Natural killer cell (primary cell): Measurements from ENCODE around the gene OR6C76. TPM values are rescaled to one million over a fixed set of nuclear protein-coding genes. Genes with fewer than 3 reads are reported as not detected.
"Not testable (repeated sequence)": the region's sequence is repeated elsewhere in the genome, so short reads cannot be mapped to it uniquely, and the experiment has no call there.

Experiments used
- ATAC-seq, 3 donors: fragments of 150-1000 bp in 2 of 3; fragments of 200-7000 bp in 1 of 3; cut with Tn5 transposase; 1 replicate in 1 of 3; 2 replicates in 2 of 3; pipeline ENCODE4 v1.10.0; 2021; ENCODE audit warnings: mild to moderate bottlenecking in 2 of 3, moderate library complexity in 2 of 3
- DNase-seq, 2 donors: peaks; one replicate each; pipeline versions ENCODE4 v3.0.0 to v3.0.0-alpha.2; 2013 to 2021; ENCODE audit warnings: mixed read lengths in 1 of 2
- H3K27ac ChIP-seq: one replicate; pipeline ENCODE4 v1.5.1; 2013; ENCODE audit warnings: mild to moderate bottlenecking, low read length
- H3K27me3 ChIP-seq: one replicate; pipeline ENCODE4 v1.6.1; 2013; ENCODE audit warnings: low read length; ENCODE audit not compliant: control insufficient read depth, insufficient read depth
- H3K36me3 ChIP-seq: one replicate; pipeline ENCODE4 v1.6.1; 2013; ENCODE audit warnings: low read length; ENCODE audit not compliant: control insufficient read depth, insufficient read depth
- H3K4me1 ChIP-seq: one replicate; pipeline ENCODE4 v1.6.1; 2013; ENCODE audit warnings: low read length; ENCODE audit not compliant: control insufficient read depth, insufficient read depth
- H3K4me3 ChIP-seq: one replicate; pipeline ENCODE4 v1.5.1; 2013; ENCODE audit warnings: low read length
- H3K9me3 ChIP-seq: one replicate; pipeline ENCODE4 v1.6.1; 2013; ENCODE audit warnings: low read length; ENCODE audit not compliant: control insufficient read depth, insufficient read depth
- H3K27ac Mint-ChIP-seq, 2 donors: one replicate each; pipeline ENCODE4 v1.8.0; 2022; ENCODE audit warnings: mild to moderate bottlenecking in 2 of 2, mixed read lengths in 2 of 2, moderate library complexity in 1 of 2
- H3K27me3 Mint-ChIP-seq, 2 donors: one replicate each; pipeline ENCODE4 v1.8.0; 2022; ENCODE audit warnings: low read depth in 2 of 2, mixed read lengths in 2 of 2
- H3K36me3 Mint-ChIP-seq: one replicate; pipeline ENCODE4 v1.8.0; 2022; ENCODE audit warnings: mixed read lengths
- H3K4me1 Mint-ChIP-seq, 2 donors: one replicate each; pipeline ENCODE4 v1.8.0; 2022; ENCODE audit warnings: mixed read lengths in 2 of 2
- H3K4me3 Mint-ChIP-seq: one replicate; pipeline ENCODE4 v1.8.0; 2022; ENCODE audit warnings: mild to moderate bottlenecking, moderate library complexity, mixed read lengths
- H3K9me3 Mint-ChIP-seq, 2 donors: one replicate each; pipeline ENCODE4 v1.8.0; 2022; ENCODE audit warnings: mixed read lengths in 2 of 2
- CTCF ChIP-seq: fragments of 200-600 bp; IDR thresholded peaks from one replicate; pipeline ENCODE4 v1.8.0; 2022; ENCODE audit warnings: antibody characterized with exemption
- WGBS: methylation state at CpG from one replicate; pipeline ENCODE4 v1.1.7; 2013; ENCODE audit warnings: missing lambda C conversion rate; ENCODE audit not compliant: insufficient coverage; 5-methylcytosine and 5-hydroxymethylcytosine counted together
- intact Hi-C: fragments of 100-400 bp; cut with micrococcal nuclease; formaldehyde crosslinking; loops from one replicate; pipeline ENCODE4 v1.14.2; 2022
- total RNA-seq, 4 donors: library from RNA; stranded (reverse); fragments of 120-200 nt in 1 of 4; gene quantifications; one replicate each; pipeline versions ENCODE4 v1.2.3 to v1.2.4, GENCODE V29; 2013 to 2022

OR6C76 gene
- total RNA-seq, 3 donors from 2014 or later (not counting 1 experiment from before 2014, with no cell fraction given) = not detected

- peak; percentile 55 to 93 (median 91) for ATAC-seq
- H3K9me3 ChIP-seq, H3K27ac Mint-ChIP-seq, intact Hi-C loops, H3K27me3 ChIP-seq, H3K36me3 ChIP-seq, H3K4me1 Mint-ChIP-seq, H3K9me3 Mint-ChIP-seq, H3K27ac ChIP-seq, H3K4me1 ChIP-seq, DNase-seq, H3K4me3 ChIP-seq, H3K36me3 Mint-ChIP-seq: not testable (repeated sequence)
- peaks cover 18 to 40% of the 10 kb centered on the region in 2 donors for H3K27me3 Mint-ChIP-seq
- peak overlapping the region; percentile 77 for H3K4me3 Mint-ChIP-seq
- 6% methylated on average over 8 of the region's 34 CpGs for WGBS
Measured at GRCh38 chr12:55414889-55415288, 11.2 kb upstream of the OR6C76 start.

GRCh38 chr12:55416961-55417360, 9.1 kb upstream of the OR6C76 start:
- ATAC-seq (no peak), DNase-seq (no peak)
- H3K27ac Mint-ChIP-seq = no peak overlapping the region
- no peak overlapping the region for H3K4me3 ChIP-seq
- H3K27ac ChIP-seq = no peak overlapping the region
- H3K4me3 Mint-ChIP-seq = no peak overlapping the region
- H3K9me3 Mint-ChIP-seq = no peaks in the 10 kb centered on the region
- no peaks in the 10 kb centered on the region for H3K4me1 ChIP-seq
- H3K36me3 Mint-ChIP-seq = no peaks in the 10 kb centered on the region
- H3K4me1 Mint-ChIP-seq = peaks cover 0 to 9% of the 10 kb centered on the region in 2 donors
- H3K27me3 Mint-ChIP-seq = peaks cover 18 to 40% of the 10 kb centered on the region in 2 donors
- H3K36me3 ChIP-seq = no peaks in the 10 kb centered on the region
- WGBS = 100% methylated on average over 1 of the region's 1 CpG
- intact Hi-C loops = no loop called here
- peaks cover 3% of the 10 kb centered on the region for H3K27me3 ChIP-seq
- no peaks in the 10 kb centered on the region for H3K9me3 ChIP-seq
- no peak for TF ChIP-seq CTCF

- Mint-ChIP-seq H3K4me3 (no peak overlapping the region), H3K4me1 (peaks cover 0 to 4% of the 10 kb centered on the region in 2 donors), H3K9me3 (no peaks in the 10 kb centered on the region), H3K27me3 (peaks cover 20 to 37% of the 10 kb centered on the region in 2 donors), H3K36me3 (no peaks in the 10 kb centered on the region), H3K27ac (no peak overlapping the region)
- H3K4me1 ChIP-seq = no peaks in the 10 kb centered on the region
- WGBS = 85% methylated on average over 2 of the region's 2 CpGs
- H3K27ac ChIP-seq = no peak overlapping the region
- H3K27me3 ChIP-seq = peaks cover 3% of the 10 kb centered on the region
- intact Hi-C loops = no loop called here
- no peaks in the 10 kb centered on the region for H3K9me3 ChIP-seq
- no peak for TF ChIP-seq CTCF
- DNase-seq (no peak), ATAC-seq (no peak)
- no peaks in the 10 kb centered on the region for H3K36me3 ChIP-seq
- no peak overlapping the region for H3K4me3 ChIP-seq
Measured at GRCh38 chr12:55420307-55420962, 5.6 kb upstream of the OR6C76 start.

DNA sequence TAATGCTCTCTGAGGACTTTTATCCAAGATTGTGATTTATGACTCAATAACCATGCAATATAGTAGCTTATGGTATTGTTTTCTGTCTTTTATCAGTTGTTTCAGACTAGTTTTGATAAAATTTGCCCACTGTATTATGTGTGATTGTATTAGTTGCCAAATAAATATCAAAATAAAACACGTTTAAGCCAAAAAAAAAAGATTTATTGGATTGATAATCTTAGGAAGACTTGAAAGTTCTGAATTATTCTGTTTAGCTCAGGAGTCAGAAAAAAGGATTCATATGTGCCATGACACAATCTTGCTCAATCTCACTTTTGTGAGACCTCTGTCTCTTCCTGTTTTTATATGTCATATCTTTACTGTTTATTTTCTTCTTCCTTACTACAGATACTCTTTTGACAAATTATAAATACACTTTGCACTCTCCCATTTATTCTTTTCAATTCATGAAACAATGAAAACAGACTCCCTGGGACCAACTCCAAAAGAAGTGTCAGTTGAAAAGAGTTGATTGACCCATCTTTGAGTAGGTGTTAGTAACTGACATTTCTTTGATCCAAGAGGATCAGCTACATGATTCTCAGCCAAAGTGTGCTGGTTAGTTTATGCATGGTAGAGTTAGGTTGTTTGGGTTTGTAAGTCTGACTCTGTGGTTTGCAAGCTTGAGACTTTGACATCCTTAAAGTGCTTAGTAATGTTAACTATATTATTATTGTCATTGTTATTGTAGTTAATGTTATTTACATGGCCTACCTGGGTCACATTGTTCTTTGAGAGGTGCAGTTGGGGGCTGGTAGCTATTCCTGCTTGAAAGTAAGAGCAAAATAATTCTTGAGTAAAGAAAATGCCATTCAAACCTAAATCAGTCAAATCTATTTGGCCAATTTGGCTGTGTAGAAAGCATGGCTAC, 2.5 kb downstream of the OR6C76 start:
- H3K4me3 Mint-ChIP-seq = no peak overlapping the region
- no peak for ATAC-seq
- H3K27me3 ChIP-seq = no peaks in the 10 kb centered on the region
- H3K4me1 Mint-ChIP-seq = no peaks in the 10 kb centered on the region
- no peaks in the 10 kb centered on the region for H3K9me3 ChIP-seq
- no peak for DNase-seq
- H3K27ac Mint-ChIP-seq = no peak overlapping the region
- WGBS = no CpG with 5 or more reads among the region's 1 CpG
- intact Hi-C loops = no loop called here
- no peaks in the 10 kb centered on the region for H3K4me1 ChIP-seq
- no peak for TF ChIP-seq CTCF
- no peaks in the 10 kb centered on the region for H3K36me3 Mint-ChIP-seq
- H3K36me3 ChIP-seq = no peaks in the 10 kb centered on the region
- peaks cover 0 to 3% of the 10 kb centered on the region in 2 donors for H3K9me3 Mint-ChIP-seq
- H3K27ac ChIP-seq = no peak overlapping the region
- no peak overlapping the region for H3K4me3 ChIP-seq
- peaks cover 18 to 33% of the 10 kb centered on the region in 2 donors for H3K27me3 Mint-ChIP-seq

DNA sequence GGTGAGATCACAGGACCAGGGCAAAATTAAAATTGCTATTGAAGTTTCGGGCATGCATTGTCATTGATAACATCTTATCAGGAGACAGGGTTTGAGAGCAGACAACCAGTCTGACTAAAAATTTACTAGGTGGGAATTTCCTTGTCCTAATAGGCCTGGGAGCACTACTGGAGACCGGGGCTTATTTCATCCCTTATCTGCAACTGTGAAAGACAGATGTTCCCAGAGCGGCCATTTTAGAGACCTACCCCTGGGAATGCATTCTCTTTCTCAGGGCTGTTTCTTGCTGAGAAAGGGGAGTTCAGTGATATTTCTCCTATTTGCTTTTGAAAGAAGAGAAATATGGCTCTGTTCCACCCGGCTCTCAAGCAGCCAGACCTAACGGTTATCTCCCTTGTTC, 15.2 kb downstream of the OR6C76 start:
- H3K4me1 ChIP-seq, H3K36me3 ChIP-seq, H3K27ac Mint-ChIP-seq, H3K4me3 Mint-ChIP-seq, H3K4me1 Mint-ChIP-seq, H3K4me3 ChIP-seq, H3K27ac ChIP-seq, intact Hi-C loops, H3K36me3 Mint-ChIP-seq, ATAC-seq, H3K27me3 Mint-ChIP-seq, H3K27me3 ChIP-seq, H3K9me3 ChIP-seq, DNase-seq: not testable (repeated sequence)
- H3K9me3 Mint-ChIP-seq = peaks cover 0 to 11% of the 10 kb centered on the region in 2 donors
- 67% methylated on average over 5 of the region's 5 CpGs for WGBS
